DOHH2 (cell line): Measurements from ENCODE around the gene ACTL7A.
A peak's percentile ranks its signal among the peaks of the same experiment; 100 is the strongest.
"Not testable (repeated sequence)": the region's sequence is repeated elsewhere in the genome, so short reads cannot be mapped to it uniquely, and the experiment has no call there.

Source experiments
- H3F3A ChIP-seq: fragments of 200-600 bp; sonication (generic), shearing (Covaris generic); 2 replicates; pipeline ENCODE4 v1.6.0; 2016; ENCODE audit warnings: antibody characterized with exemption, mild to moderate bottlenecking; ENCODE audit not compliant: control insufficient read depth, insufficient read depth
- H3K27ac ChIP-seq: fragments of 200-600 bp; sonication (generic); 2 replicates; pipeline ENCODE4 v1.5.1; 2014; ENCODE audit warnings: low read depth, mild to moderate bottlenecking, low read length, moderate library complexity
- H3K27me3 ChIP-seq: fragments of 200-600 bp; sonication (generic); 2 replicates; pipeline ENCODE4 v1.6.1; 2014; ENCODE audit warnings: mild to moderate bottlenecking, low read length, mixed read lengths; ENCODE audit not compliant: control insufficient read depth
- H3K36me3 ChIP-seq: fragments of 200-600 bp; sonication (generic); 2 replicates; pipeline ENCODE4 v1.6.1; 2014; ENCODE audit warnings: mild to moderate bottlenecking, low read length, moderate library complexity, mixed read lengths; ENCODE audit not compliant: control insufficient read depth
- H3K4me1 ChIP-seq: fragments of 200-600 bp; sonication (generic); 2 replicates; pipeline ENCODE4 v1.6.1; 2014; ENCODE audit warnings: mild to moderate bottlenecking, low read length, mixed read lengths; ENCODE audit not compliant: control insufficient read depth
- H3K4me2 ChIP-seq: fragments of 200-600 bp; sonication (generic); 2 replicates; pipeline ENCODE4 v1.6.0; 2014; ENCODE audit warnings: mild to moderate bottlenecking, low read length, moderate library complexity
- H3K4me3 ChIP-seq: fragments of 200-600 bp; sonication (generic); 2 replicates; pipeline ENCODE4 v1.5.1; 2014; ENCODE audit warnings: mild to moderate bottlenecking, low read length, mixed read lengths
- H3K79me2 ChIP-seq: fragments of 200-600 bp; sonication (generic); 2 replicates; pipeline ENCODE4 v1.6.1; 2014; ENCODE audit warnings: mild to moderate bottlenecking, low read length, mixed read lengths; ENCODE audit not compliant: control insufficient read depth
- H3K9me2 ChIP-seq: fragments of 200-600 bp; sonication (generic); replicated peaks from 2 replicates; pipeline ENCODE4 v1.6.1; 2014; ENCODE audit warnings: mild to moderate bottlenecking, low read length, mixed read lengths; ENCODE audit not compliant: control insufficient read depth
- H3K9me3 ChIP-seq: fragments of 200-600 bp; sonication (generic); 2 replicates; pipeline ENCODE4 v1.6.1; 2014; ENCODE audit warnings: antibody characterized with exemption, low read length, mixed read lengths; ENCODE audit not compliant: control insufficient read depth, insufficient read depth
- H4K20me1 ChIP-seq: fragments of 200-600 bp; sonication (generic); 2 replicates; pipeline ENCODE4 v1.6.0; 2014; ENCODE audit warnings: low read depth, mild to moderate bottlenecking, antibody characterized with exemption, low read length, moderate library complexity; ENCODE audit not compliant: control insufficient read depth, insufficient read depth
- CTCF ChIP-seq: fragments of 200-600 bp; sonication (generic); IDR thresholded peaks from one replicate; pipeline ENCODE4 v1.5.1; 2014; ENCODE audit warnings: antibody characterized with exemption, mild to moderate bottlenecking, low read depth, low read length; ENCODE audit not compliant: poor library complexity, severe bottlenecking
- EZH2phosphoT487 ChIP-seq: fragments of 200-600 bp; sonication (generic); IDR thresholded peaks from 2 replicates; pipeline ENCODE4 v1.6.1; 2017; ENCODE audit warnings: borderline replicate concordance, mild to moderate bottlenecking, antibody characterized with exemption, low read length, moderate library complexity, mixed read lengths

The ACTL7A gene

GRCh38 chr9:108845507-108845906 lies 16.6 kb upstream of the ACTL7A start:
- no peaks in the 10 kb centered on the region for H3K36me3 ChIP-seq
- H3K79me2 ChIP-seq = no peaks in the 10 kb centered on the region
- no peaks in the 10 kb centered on the region for H3F3A ChIP-seq
- H3K9me3 ChIP-seq = no peaks in the 10 kb centered on the region
- no peak overlapping the region for H3K4me3 ChIP-seq
- TF ChIP-seq EZH2phosphoT487 = no peak
- TF ChIP-seq CTCF = no peak
- H3K4me1 ChIP-seq = no peaks in the 10 kb centered on the region
- H3K27me3 ChIP-seq = 0 out of 2 replicates have a peak, but pooled peaks cover 3% of the 10 kb centered on the region
- H4K20me1 ChIP-seq = no peaks in the 10 kb centered on the region
- H3K27ac ChIP-seq = no peak overlapping the region
- H3K9me2 ChIP-seq = no peaks in the 10 kb centered on the region
- H3K4me2 ChIP-seq = no peak overlapping the region

- Histone ChIP-seq H4K20me1 (no peaks in the 10 kb centered on the region), H3K79me2 (no peaks in the 10 kb centered on the region), H3K4me3 (no peak overlapping the region), H3K4me1 (no peaks in the 10 kb centered on the region), H3K27me3 (0 out of 2 replicates have a peak, but pooled peaks cover 3% of the 10 kb centered on the region), H3K36me3 (no peaks in the 10 kb centered on the region), H3K9me3 (no peaks in the 10 kb centered on the region), H3K4me2 (no peak overlapping the region), H3K27ac (no peak overlapping the region), H3F3A (no peaks in the 10 kb centered on the region), H3K9me2 (no peaks in the 10 kb centered on the region)
- TF ChIP-seq CTCF = no peak
- TF ChIP-seq EZH2phosphoT487 = no peak
Measured at GRCh38 chr9:108845947-108846346, 16.1 kb upstream of the ACTL7A start.

- not testable (repeated sequence) for H3K36me3 ChIP-seq, H4K20me1 ChIP-seq, H3K27me3 ChIP-seq, H3K9me2 ChIP-seq, H3K4me2 ChIP-seq, H3K27ac ChIP-seq, H3K4me3 ChIP-seq, H3K4me1 ChIP-seq, H3K9me3 ChIP-seq, H3F3A ChIP-seq, H3K79me2 ChIP-seq
Measured at GRCh38 chr9:108848296-108848695, 13.8 kb upstream of the ACTL7A start.

- Histone ChIP-seq H3K9me3 (no peaks in the 10 kb centered on the region), H3K27ac (no peak overlapping the region), H3K4me2 (no peak overlapping the region), H4K20me1 (no peaks in the 10 kb centered on the region), H3K4me1 (no peaks in the 10 kb centered on the region), H3K27me3 (no peaks in the 10 kb centered on the region), H3K4me3 (no peak overlapping the region), H3F3A (no peaks in the 10 kb centered on the region), H3K79me2 (no peaks in the 10 kb centered on the region), H3K36me3 (no peaks in the 10 kb centered on the region), H3K9me2 (no peaks in the 10 kb centered on the region)
- TF ChIP-seq CTCF = peak; percentile 15
- TF ChIP-seq EZH2phosphoT487 = no peak
Measured at GRCh38 chr9:108850293-108850897, 11.7 kb upstream of the ACTL7A start.
